Measurements from ENCODE around the gene CHERP.
"Not testable (repeated sequence)": the region's sequence is repeated elsewhere in the genome, so short reads cannot be mapped to it uniquely, and the experiment has no call there.

The CHERP gene

DNA sequence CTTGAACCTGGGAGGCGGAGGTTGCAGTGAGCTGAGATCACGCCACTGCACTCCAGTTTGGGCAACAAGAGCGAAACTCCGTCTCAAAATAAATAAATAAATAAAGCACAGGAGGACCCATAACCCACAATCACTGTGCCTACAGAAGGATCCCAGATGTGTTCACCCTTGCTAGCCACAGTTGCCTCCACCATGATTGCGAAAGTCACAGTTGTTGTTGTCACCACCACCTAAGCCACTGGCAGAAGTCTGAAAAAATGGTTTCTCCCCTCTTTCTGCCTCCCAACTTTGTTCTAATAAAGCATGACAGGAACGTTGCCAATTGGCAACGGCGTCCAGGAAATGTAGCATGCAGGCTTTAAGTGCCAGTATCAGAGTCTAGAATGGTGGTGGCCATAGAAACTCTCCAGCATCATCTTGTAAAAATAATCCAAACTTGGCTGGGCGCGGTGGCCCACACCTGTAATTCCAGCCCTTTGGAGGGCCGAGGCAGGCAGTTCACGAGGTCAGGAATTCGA, 68.3 kb downstream of the CHERP start:
- TF ChIP-seq, protein P1, sequence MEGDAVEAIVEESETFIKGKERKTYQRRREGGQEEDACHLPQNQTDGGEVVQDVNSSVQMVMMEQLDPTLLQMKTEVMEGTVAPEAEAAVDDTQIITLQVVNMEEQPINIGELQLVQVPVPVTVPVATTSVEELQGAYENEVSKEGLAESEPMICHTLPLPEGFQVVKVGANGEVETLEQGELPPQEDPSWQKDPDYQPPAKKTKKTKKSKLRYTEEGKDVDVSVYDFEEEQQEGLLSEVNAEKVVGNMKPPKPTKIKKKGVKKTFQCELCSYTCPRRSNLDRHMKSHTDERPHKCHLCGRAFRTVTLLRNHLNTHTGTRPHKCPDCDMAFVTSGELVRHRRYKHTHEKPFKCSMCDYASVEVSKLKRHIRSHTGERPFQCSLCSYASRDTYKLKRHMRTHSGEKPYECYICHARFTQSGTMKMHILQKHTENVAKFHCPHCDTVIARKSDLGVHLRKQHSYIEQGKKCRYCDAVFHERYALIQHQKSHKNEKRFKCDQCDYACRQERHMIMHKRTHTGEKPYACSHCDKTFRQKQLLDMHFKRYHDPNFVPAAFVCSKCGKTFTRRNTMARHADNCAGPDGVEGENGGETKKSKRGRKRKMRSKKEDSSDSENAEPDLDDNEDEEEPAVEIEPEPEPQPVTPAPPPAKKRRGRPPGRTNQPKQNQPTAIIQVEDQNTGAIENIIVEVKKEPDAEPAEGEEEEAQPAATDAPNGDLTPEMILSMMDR (IDR thresholded peaks at IDR 0.05; ENCODE audit: extremely low read depth, missing control alignments): no peak
- DNase-seq (ENCODE audit: low spot score): no peak

DNA sequence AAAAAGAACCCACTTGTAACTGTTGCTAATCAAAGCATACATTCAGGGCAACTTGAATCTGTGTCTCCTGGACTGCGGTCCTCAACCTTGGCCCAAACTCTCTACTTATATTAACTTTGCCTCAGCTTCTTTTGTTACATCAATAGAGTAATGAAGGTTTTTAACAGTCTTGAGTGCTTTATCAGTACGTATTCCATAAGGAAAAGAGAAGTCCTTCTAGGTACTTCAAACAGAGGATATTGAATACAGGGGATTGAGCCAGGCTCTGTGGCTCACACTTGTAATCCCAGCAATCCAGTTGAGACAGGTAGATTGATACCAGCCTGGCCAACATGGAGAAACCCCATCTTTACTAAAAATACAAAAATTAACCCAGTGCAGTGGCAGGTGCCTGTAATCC, 69.2 kb downstream of the CHERP start:
- TF ChIP-seq, protein P1 (IDR thresholded peaks at IDR 0.05; ENCODE audit: extremely low read depth, missing control alignments): no peak
- DNase-seq (ENCODE audit: low spot score): no peak

DNA sequence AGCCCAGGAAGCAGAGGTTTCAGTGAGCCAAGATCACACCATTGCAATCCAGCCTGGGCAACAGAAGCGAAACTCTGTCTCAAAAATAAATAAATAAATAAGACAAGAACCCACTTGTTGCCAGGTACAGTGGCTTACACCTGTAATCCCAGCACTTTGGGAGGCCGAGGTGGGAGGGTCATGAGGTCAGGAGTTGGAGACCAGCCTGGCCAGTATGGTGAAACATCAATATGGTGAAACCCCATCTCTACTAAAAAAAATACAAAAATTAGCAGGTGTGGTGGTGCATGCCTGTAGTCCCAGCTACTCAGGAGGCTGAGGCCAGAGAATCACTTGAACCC, 69.7 kb downstream of the CHERP start:
- DNase-seq (ENCODE audit: low spot score): not testable (repeated sequence)

DNA sequence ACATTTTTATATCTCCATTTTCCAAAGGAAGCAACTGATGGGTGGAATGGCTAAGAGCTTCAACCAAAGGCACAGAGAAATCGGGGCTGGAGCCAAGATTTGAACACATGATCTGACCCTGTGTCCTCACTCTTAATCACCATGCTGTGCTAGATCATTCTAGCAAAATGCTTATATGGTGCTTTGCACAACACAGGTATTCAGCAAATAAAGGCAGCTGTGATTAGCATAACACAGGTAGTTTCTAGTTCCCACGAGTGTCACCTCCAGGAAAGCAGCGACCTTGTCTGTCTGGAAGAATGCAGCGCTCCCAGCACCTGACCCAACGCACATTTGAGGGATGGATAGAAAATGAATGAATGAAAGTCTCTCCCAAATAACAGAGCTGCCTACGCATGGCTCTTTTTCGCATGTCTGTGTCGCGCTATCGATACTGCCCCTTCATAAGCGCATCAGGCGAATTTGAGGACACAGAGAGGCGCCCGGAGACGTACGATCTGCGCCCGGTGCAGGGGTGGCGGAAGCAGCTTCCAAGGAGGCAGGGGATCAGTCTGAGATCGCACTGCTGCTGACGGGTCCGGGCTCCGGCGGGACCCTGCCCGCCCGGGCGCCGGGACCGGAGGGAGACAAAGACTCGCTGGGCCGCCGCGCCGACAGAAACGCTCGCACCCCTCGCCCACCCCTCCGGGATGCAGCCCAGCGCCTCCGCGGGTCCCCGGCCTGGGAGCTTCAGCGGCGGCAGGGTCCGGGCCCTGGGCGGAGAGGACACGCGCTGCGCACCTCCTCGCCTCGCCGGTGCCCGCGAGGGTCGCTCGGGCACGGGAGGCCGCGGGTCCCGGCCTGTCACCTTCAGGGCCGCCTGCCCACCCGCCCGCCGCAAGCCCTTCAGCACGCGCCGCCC, 71.1 kb downstream of the CHERP start:
- peak; percentile 58 for DNase-seq (ENCODE audit: low spot score)

DNA sequence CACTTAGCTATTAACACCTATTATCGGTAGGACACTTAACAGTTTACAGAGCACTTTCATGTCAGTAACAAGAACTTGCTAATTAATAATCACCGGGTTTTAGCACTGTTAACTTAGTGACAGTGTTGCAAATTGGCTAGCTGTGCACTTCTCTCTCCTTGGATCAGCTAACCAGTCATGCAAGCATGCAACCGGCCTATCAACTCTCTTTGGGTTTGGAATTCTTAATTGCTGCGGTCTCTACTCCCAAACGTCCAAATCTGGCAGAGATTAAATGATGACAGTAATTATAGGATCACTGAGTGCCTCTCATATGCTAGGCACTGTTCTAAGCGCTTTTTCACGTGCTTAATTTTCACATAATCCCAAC, 71.7 kb downstream of the CHERP start:
- TF ChIP-seq, protein P1 (IDR thresholded peaks at IDR 0.05; ENCODE audit: extremely low read depth, missing control alignments): no peak
- DNase-seq (ENCODE audit: low spot score): no peak

More for the DNA sequence above, 71.1 kb downstream of the CHERP start:
- TF ChIP-seq, protein P1 (IDR thresholded peaks at IDR 0.05; ENCODE audit: extremely low read depth, missing control alignments): no peak
